Measurements from ENCODE around the gene CPSF7.
"Not testable (repeated sequence)": the region's sequence is repeated elsewhere in the genome, so short reads cannot be mapped to it uniquely, and the experiment has no call there.

Gene CPSF7

GRCh38 chr11:61439615-61440014 lies 9.8 kb upstream of the CPSF7 start:
- no peak overlapping the region for H3K27ac ChIP-seq (ENCODE audit: low read depth, low read length)
- H3K9me3 ChIP-seq (ENCODE audit: control insufficient read depth, insufficient read depth, low read length) = no peaks in the 10 kb centered on the region
- peaks cover 72% of the 10 kb centered on the region for H3K36me3 ChIP-seq (ENCODE audit: control insufficient read depth, insufficient read depth, low read length)
- no peaks in the 10 kb centered on the region for H3K27me3 ChIP-seq (ENCODE audit: control insufficient read depth, insufficient read depth, low read length)
- no peak overlapping the region for H3K4me3 ChIP-seq (ENCODE audit: low read depth, low read length)
- H3K9ac ChIP-seq (ENCODE audit: low read depth, low read length) = no peak overlapping the region
- no peaks in the 10 kb centered on the region for H3K4me1 ChIP-seq (ENCODE audit: control insufficient read depth, insufficient read depth, low read length)

GRCh38 chr11:61437496-61437895 lies 7.7 kb upstream of the CPSF7 start:
- no peaks in the 10 kb centered on the region for H3K4me1 ChIP-seq (ENCODE audit: control insufficient read depth, insufficient read depth, low read length)
- no peaks in the 10 kb centered on the region for H3K9me3 ChIP-seq (ENCODE audit: control insufficient read depth, insufficient read depth, low read length)
- H3K27me3 ChIP-seq (ENCODE audit: control insufficient read depth, insufficient read depth, low read length) = no peaks in the 10 kb centered on the region
- no peak overlapping the region for H3K27ac ChIP-seq (ENCODE audit: low read depth, low read length)
- H3K9ac ChIP-seq (ENCODE audit: low read depth, low read length) = no peak overlapping the region
- H3K36me3 ChIP-seq (ENCODE audit: control insufficient read depth, insufficient read depth, low read length) = peaks cover 63% of the 10 kb centered on the region
- no peak overlapping the region for H3K4me3 ChIP-seq (ENCODE audit: low read depth, low read length)

GRCh38 chr11:61430839-61431238 lies 1.1 kb upstream of the CPSF7 start:
- peaks cover 48% of the 10 kb centered on the region for H3K36me3 ChIP-seq (ENCODE audit: control insufficient read depth, insufficient read depth, low read length)

DNA sequence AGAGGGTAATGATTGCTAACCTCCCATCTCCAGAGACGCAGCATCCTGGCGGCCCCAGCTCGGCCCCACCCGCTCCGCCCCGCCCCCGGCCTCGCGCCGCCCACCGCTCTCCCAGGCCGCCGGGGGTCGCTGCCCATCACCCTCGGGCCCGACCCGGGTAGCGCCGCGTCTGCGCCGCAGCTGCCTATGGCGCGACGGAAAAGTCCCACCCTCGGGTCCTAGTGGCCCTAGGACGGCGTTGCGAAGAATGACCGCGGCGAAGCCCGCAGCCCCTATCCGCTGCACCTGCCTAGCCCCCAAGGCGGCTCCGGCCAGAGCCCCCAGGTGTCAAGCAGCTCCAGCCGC lies 457 bp downstream of the CPSF7 start:
- Histone ChIP-seq H3K36me3 (ENCODE audit: control insufficient read depth, insufficient read depth, low read length) (peaks cover 61% of the 10 kb centered on the region), H3K4me1 (ENCODE audit: control insufficient read depth, insufficient read depth, low read length) (0 out of 2 replicates have a peak, but pooled peaks cover 4% of the 10 kb centered on the region), H3K27me3 (ENCODE audit: control insufficient read depth, insufficient read depth, low read length) (no peaks in the 10 kb centered on the region), H3K4me3 (ENCODE audit: low read depth, low read length) (peak overlapping the region; percentile 98), H3K9me3 (ENCODE audit: control insufficient read depth, insufficient read depth, low read length) (no peaks in the 10 kb centered on the region), H3K9ac (ENCODE audit: low read depth, low read length) (peak overlapping the region; percentile 96), H3K27ac (ENCODE audit: low read depth, low read length) (peak overlapping the region; percentile 99)

More at GRCh38 chr11:61430839-61431238, 1.1 kb upstream of the CPSF7 start:
- not testable (repeated sequence) for H3K9me3 ChIP-seq (ENCODE audit: control insufficient read depth, insufficient read depth, low read length); H3K4me1 ChIP-seq (ENCODE audit: control insufficient read depth, insufficient read depth, low read length); H3K27me3 ChIP-seq (ENCODE audit: control insufficient read depth, insufficient read depth, low read length); H3K27ac ChIP-seq (ENCODE audit: low read depth, low read length)
- peak overlapping the region; percentile 98 for H3K4me3 ChIP-seq (ENCODE audit: low read depth, low read length)
- H3K9ac ChIP-seq (ENCODE audit: low read depth, low read length) = peak overlapping the region; percentile 96; the same call in 1 of the 2 replicates

DNA sequence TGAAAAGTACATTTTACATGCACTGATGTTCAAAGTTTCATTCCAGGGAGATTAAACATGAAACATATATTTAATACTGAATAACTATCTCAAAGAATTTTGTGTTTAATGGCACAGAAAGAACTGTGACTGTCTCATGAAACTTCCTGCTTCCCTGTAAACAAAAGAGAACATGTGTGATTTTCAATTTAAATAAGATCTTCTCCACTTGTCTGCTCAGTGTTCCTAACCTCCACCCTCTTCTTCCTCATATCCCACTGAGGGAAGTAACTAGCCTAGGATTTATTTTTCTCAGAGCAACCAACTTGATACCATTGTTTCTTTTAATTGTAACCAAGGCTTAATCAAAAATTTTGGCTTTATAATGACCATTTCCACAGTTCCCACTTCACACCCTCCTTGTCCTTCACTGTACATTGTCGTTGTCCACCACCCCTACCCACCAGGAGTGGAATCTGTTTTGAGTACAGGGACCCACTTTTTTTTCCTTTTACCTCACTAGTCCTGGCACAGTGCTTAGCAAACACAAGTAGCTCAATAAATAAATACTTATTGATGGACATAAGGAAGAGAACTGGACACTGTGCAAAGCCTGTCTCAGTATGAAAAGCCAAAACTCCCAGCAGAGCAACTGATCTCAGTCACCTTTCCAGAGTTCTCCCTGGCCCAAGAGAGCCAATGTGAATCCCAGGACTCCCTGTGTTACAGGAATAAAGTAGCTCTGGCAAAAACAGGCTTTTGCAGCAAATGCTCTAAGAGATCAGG lies 4.2 kb downstream of the CPSF7 start:
- H3K27ac ChIP-seq (ENCODE audit: low read depth, low read length) = no peak overlapping the region
- H3K36me3 ChIP-seq (ENCODE audit: control insufficient read depth, insufficient read depth, low read length) = peaks cover 82% of the 10 kb centered on the region
- H3K4me3 ChIP-seq (ENCODE audit: low read depth, low read length) = no peak overlapping the region
- H3K9me3 ChIP-seq (ENCODE audit: control insufficient read depth, insufficient read depth, low read length) = no peaks in the 10 kb centered on the region
- H3K27me3 ChIP-seq (ENCODE audit: control insufficient read depth, insufficient read depth, low read length) = no peaks in the 10 kb centered on the region
- H3K4me1 ChIP-seq (ENCODE audit: control insufficient read depth, insufficient read depth, low read length) = 0 out of 2 replicates have a peak, but pooled peaks cover 4% of the 10 kb centered on the region
- H3K9ac ChIP-seq (ENCODE audit: low read depth, low read length) = no peak overlapping the region

GRCh38 chr11:61422226-61422625 lies 7.5 kb downstream of the CPSF7 start:
- no peak overlapping the region for H3K9ac ChIP-seq (ENCODE audit: low read depth, low read length)
- H3K27me3 ChIP-seq (ENCODE audit: control insufficient read depth, insufficient read depth, low read length) = no peaks in the 10 kb centered on the region
- no peaks in the 10 kb centered on the region for H3K9me3 ChIP-seq (ENCODE audit: control insufficient read depth, insufficient read depth, low read length)
- no peak overlapping the region for H3K27ac ChIP-seq (ENCODE audit: low read depth, low read length)
- H3K4me3 ChIP-seq (ENCODE audit: low read depth, low read length) = no peak overlapping the region
- H3K36me3 ChIP-seq (ENCODE audit: control insufficient read depth, insufficient read depth, low read length) = peaks cover 95% of the 10 kb centered on the region
- H3K4me1 ChIP-seq (ENCODE audit: control insufficient read depth, insufficient read depth, low read length) = no peaks in the 10 kb centered on the region

DNA sequence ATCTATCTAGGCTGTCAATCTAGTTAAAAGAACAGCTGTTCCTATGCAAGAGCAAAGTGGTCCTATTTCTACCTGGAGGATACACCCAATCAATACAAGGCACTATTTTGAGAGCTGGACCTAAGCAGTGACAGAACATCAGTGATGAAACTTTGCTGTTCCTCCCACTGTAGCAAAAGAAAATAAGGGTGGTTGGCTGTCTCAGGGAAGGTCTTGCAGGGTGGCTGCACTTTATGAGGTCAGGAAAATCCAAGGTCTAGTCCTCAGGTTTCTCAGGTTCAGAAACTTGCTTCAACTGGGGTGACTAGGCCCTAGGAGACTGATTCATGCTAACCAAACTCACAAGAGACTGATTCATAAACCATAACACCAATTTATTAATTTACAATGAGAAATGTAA lies 11.6 kb downstream of the CPSF7 start:
- Histone ChIP-seq H3K9ac (ENCODE audit: low read depth, low read length) (no peak overlapping the region), H3K9me3 (ENCODE audit: control insufficient read depth, insufficient read depth, low read length) (no peaks in the 10 kb centered on the region), H3K27me3 (ENCODE audit: control insufficient read depth, insufficient read depth, low read length) (no peaks in the 10 kb centered on the region), H3K4me3 (ENCODE audit: low read depth, low read length) (no peak overlapping the region), H3K4me1 (ENCODE audit: control insufficient read depth, insufficient read depth, low read length) (no peaks in the 10 kb centered on the region), H3K27ac (ENCODE audit: low read depth, low read length) (no peak overlapping the region), H3K36me3 (ENCODE audit: control insufficient read depth, insufficient read depth, low read length) (peaks cover 97% of the 10 kb centered on the region)

GRCh38 chr11:61417670-61418069 lies 12.1 kb downstream of the CPSF7 start:
- Histone ChIP-seq H3K9me3 (ENCODE audit: control insufficient read depth, insufficient read depth, low read length) (no peaks in the 10 kb centered on the region), H3K36me3 (ENCODE audit: control insufficient read depth, insufficient read depth, low read length) (peaks cover 99% of the 10 kb centered on the region), H3K27me3 (ENCODE audit: control insufficient read depth, insufficient read depth, low read length) (no peaks in the 10 kb centered on the region), H3K27ac (ENCODE audit: low read depth, low read length) (no peak overlapping the region), H3K4me3 (ENCODE audit: low read depth, low read length) (no peak overlapping the region), H3K4me1 (ENCODE audit: control insufficient read depth, insufficient read depth, low read length) (no peaks in the 10 kb centered on the region), H3K9ac (ENCODE audit: low read depth, low read length) (no peak overlapping the region)

DNA sequence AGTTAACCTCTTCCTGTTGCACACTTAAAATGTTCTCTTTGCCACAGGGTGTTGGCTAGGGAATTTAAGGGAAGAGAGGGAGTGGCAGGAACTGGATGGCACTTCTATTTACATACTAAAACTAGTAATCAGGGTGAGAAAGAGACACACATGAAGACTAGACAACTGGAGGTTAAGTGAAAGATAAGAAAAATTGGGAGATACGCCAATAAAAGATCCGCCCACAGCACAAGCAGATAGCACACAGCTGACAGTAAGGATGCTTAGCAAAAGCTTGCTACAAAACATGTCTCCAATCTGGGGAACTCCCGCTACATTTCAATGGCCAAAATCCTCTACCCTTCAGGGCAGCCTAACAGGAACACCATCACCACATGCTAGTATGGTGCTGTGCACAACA lies 12.8 kb downstream of the CPSF7 start:
- no peak overlapping the region for H3K27ac ChIP-seq (ENCODE audit: low read depth, low read length)
- no peak overlapping the region for H3K4me3 ChIP-seq (ENCODE audit: low read depth, low read length)
- peaks cover 98% of the 10 kb centered on the region for H3K36me3 ChIP-seq (ENCODE audit: control insufficient read depth, insufficient read depth, low read length)
- H3K4me1 ChIP-seq (ENCODE audit: control insufficient read depth, insufficient read depth, low read length) = no peaks in the 10 kb centered on the region
- no peaks in the 10 kb centered on the region for H3K9me3 ChIP-seq (ENCODE audit: control insufficient read depth, insufficient read depth, low read length)
- H3K27me3 ChIP-seq (ENCODE audit: control insufficient read depth, insufficient read depth, low read length) = no peaks in the 10 kb centered on the region
- H3K9ac ChIP-seq (ENCODE audit: low read depth, low read length) = no peak overlapping the region

GRCh38 chr11:61415381-61415780 lies 14.4 kb downstream of the CPSF7 start:
- Histone ChIP-seq H3K9ac (ENCODE audit: low read depth, low read length) (no peak overlapping the region), H3K27ac (ENCODE audit: low read depth, low read length) (no peak overlapping the region), H3K9me3 (ENCODE audit: control insufficient read depth, insufficient read depth, low read length) (no peaks in the 10 kb centered on the region), H3K4me3 (ENCODE audit: low read depth, low read length) (no peak overlapping the region), H3K4me1 (ENCODE audit: control insufficient read depth, insufficient read depth, low read length) (no peaks in the 10 kb centered on the region), H3K27me3 (ENCODE audit: control insufficient read depth, insufficient read depth, low read length) (no peaks in the 10 kb centered on the region), H3K36me3 (ENCODE audit: control insufficient read depth, insufficient read depth, low read length) (peaks cover 98% of the 10 kb centered on the region)

DNA sequence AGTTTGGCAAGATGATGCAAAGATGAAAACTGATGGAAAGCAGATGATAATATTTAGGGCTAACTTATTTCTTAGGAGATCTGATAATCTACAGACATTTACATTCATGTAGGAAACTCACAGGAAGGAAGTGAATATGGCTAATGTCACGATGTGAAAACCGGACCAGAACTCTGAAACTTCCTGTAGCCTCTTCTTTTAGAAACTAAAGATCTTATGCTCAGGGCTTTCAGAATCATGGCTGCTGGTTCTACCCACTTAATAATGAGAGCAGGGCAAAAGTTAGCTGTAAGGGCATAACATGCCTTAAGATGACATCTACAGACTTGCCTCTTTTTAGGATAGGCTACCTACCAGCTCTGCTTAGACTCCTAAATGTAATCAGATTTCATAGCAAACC lies 15.2 kb downstream of the CPSF7 start:
- H3K9me3 ChIP-seq (ENCODE audit: control insufficient read depth, insufficient read depth, low read length) = no peaks in the 10 kb centered on the region
- H3K36me3 ChIP-seq (ENCODE audit: control insufficient read depth, insufficient read depth, low read length) = peaks cover 98% of the 10 kb centered on the region
- no peak overlapping the region for H3K9ac ChIP-seq (ENCODE audit: low read depth, low read length)
- no peak overlapping the region for H3K27ac ChIP-seq (ENCODE audit: low read depth, low read length)
- no peak overlapping the region for H3K4me3 ChIP-seq (ENCODE audit: low read depth, low read length)
- H3K27me3 ChIP-seq (ENCODE audit: control insufficient read depth, insufficient read depth, low read length) = no peaks in the 10 kb centered on the region
- no peaks in the 10 kb centered on the region for H3K4me1 ChIP-seq (ENCODE audit: control insufficient read depth, insufficient read depth, low read length)
